Right atrium auricular region (tissue), 2 donors: ENCODE results near the gene EDIL3. TPM values are rescaled to one million over a fixed set of nuclear protein-coding genes. Genes with fewer than 3 reads are reported as not detected.

Source experiments
- DNase-seq: peaks from one replicate; pipeline ENCODE4 v3.0.0-alpha.2; 2019; ENCODE audit warnings: low spot score
- H3K27ac ChIP-seq, 2 donors: fragments of 200-600 bp; sonication (generic); 1 replicate in 1 of 2; 2 replicates in 1 of 2; pipeline ENCODE4 v1.5.1; 2016 to 2019
- H3K27me3 ChIP-seq, 2 donors: fragments of 200-600 bp; sonication (generic); one replicate each; pipeline versions ENCODE4 v1.5.1 to v1.6.0; 2017 to 2019
- H3K36me3 ChIP-seq: fragments of 200-600 bp; sonication (generic); one replicate; pipeline ENCODE4 v1.5.1; 2016
- H3K4me1 ChIP-seq, 2 donors: fragments of 200-600 bp; sonication (generic); one replicate each; pipeline versions ENCODE4 v1.5.1 to v1.6.0; 2017 to 2019
- H3K4me3 ChIP-seq, 2 donors: fragments of 200-600 bp; sonication (generic); 1 replicate in 1 of 2; 2 replicates in 1 of 2; pipeline ENCODE4 v1.5.1; 2017 to 2019; ENCODE audit warnings: mild to moderate bottlenecking in 1 of 2, moderate library complexity in 1 of 2
- H3K9me3 ChIP-seq, 2 donors: fragments of 200-600 bp; sonication (generic); one replicate each; pipeline ENCODE4 v1.5.1; 2019
- total RNA-seq, 2 donors: library from RNA; depleted of rRNA; stranded (reverse); fragments of >200 nt; gene quantifications; one replicate each; pipeline ENCODE4 v1.1.0, GENCODE V29; 2016
- TF ChIP-seq, protein P1 (sequence below), 2 donors: fragments of 200-600 bp; sonication (generic); IDR thresholded peaks; one replicate each; pipeline ENCODE4 v1.5.1; 2019; ENCODE audit warnings: antibody characterized with exemption in 2 of 2

Gene EDIL3
- total RNA-seq, 2 donors from 2014 or later = 9.0 to 10.8 TPM

- TF ChIP-seq, protein P1, sequence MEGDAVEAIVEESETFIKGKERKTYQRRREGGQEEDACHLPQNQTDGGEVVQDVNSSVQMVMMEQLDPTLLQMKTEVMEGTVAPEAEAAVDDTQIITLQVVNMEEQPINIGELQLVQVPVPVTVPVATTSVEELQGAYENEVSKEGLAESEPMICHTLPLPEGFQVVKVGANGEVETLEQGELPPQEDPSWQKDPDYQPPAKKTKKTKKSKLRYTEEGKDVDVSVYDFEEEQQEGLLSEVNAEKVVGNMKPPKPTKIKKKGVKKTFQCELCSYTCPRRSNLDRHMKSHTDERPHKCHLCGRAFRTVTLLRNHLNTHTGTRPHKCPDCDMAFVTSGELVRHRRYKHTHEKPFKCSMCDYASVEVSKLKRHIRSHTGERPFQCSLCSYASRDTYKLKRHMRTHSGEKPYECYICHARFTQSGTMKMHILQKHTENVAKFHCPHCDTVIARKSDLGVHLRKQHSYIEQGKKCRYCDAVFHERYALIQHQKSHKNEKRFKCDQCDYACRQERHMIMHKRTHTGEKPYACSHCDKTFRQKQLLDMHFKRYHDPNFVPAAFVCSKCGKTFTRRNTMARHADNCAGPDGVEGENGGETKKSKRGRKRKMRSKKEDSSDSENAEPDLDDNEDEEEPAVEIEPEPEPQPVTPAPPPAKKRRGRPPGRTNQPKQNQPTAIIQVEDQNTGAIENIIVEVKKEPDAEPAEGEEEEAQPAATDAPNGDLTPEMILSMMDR (IDR thresholded peaks at IDR 0.05) = no peak
- Histone ChIP-seq H3K9me3 (no peaks in the 10 kb centered on the region), H3K36me3 (no peaks in the 10 kb centered on the region), H3K4me1 (no peaks in the 10 kb centered on the region), H3K4me3 (no peak overlapping the region), H3K27ac (no peak overlapping the region), H3K27me3 (no peaks in the 10 kb centered on the region)
- no peak for DNase-seq
Measured at GRCh38 chr5:84072339-84072738, 312.3 kb downstream of the EDIL3 start.

DNA sequence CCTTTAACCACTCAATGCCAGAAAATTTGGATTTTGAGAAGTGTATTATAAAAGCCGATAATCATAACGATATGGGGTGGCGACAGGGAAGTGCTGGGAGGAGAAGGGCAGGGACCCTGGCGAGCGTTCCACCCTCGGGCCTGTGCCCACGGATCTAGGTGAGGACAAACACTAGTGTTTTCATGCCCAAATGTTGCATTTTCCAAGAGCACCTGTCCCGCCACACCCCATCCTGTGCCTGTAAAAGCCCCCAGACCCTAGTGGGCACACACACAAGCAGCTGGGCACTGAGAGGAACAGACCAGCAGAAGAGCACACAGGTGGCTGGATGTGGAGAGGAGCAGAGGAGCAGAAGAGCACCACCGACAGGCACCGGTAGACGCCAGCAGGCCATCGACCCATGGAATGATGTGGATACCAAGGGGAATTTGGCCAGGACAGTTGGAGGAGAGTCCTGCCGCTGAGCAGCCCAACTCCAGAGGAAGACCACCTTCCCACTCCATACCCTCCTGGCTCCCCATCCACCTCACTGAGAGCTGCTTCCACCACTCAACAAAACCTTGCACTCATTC lies 315.0 kb downstream of the EDIL3 start:
- Histone ChIP-seq H3K9me3 (no peaks in the 10 kb centered on the region), H3K27me3 (no peaks in the 10 kb centered on the region), H3K27ac (no peak overlapping the region), H3K4me1 (no peaks in the 10 kb centered on the region), H3K4me3 (no peak overlapping the region), H3K36me3 (no peaks in the 10 kb centered on the region)
- TF ChIP-seq, protein P1 (IDR thresholded peaks at IDR 0.05) = no peak
- DNase-seq = no peak

DNA sequence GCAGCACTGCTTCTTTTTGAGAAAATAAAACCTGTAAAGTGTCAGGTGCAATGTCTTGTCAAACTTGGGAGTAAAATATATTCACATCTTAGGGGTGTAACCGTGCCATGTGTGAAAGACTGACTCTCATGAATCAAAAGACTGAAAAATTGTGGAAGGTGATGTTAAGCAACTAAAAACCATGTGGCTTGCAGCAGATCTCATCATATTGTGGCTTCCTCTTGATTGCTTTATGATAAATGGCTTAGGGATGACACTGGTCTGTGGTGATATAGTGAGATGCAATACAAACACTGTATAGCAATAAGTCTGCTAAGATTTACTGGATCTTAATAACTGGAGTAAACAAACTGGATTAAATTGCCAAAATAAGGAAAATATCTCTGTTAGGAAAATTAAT lies 321.6 kb downstream of the EDIL3 start:
- H3K27me3 ChIP-seq = no peaks in the 10 kb centered on the region
- no peak overlapping the region for H3K27ac ChIP-seq
- no peaks in the 10 kb centered on the region for H3K9me3 ChIP-seq
- no peak for DNase-seq
- no peak overlapping the region for H3K4me3 ChIP-seq
- TF ChIP-seq, protein P1 (IDR thresholded peaks at IDR 0.05) = no peak
- no peaks in the 10 kb centered on the region for H3K4me1 ChIP-seq
- H3K36me3 ChIP-seq = no peaks in the 10 kb centered on the region

GRCh38 chr5:84059672-84060071 lies 325.0 kb downstream of the EDIL3 start:
- Histone ChIP-seq H3K27me3 (no peaks in the 10 kb centered on the region), H3K4me3 (no peak overlapping the region), H3K9me3 (peaks cover 0 to 3% of the 10 kb centered on the region in 2 donors), H3K27ac (no peak overlapping the region), H3K4me1 (no peaks in the 10 kb centered on the region), H3K36me3 (no peaks in the 10 kb centered on the region)
- DNase-seq = no peak
- TF ChIP-seq, protein P1 (IDR thresholded peaks at IDR 0.05) = no peak

- H3K27me3 ChIP-seq = no peaks in the 10 kb centered on the region
- H3K4me1 ChIP-seq = no peaks in the 10 kb centered on the region
- H3K9me3 ChIP-seq = peaks cover 0 to 3% of the 10 kb centered on the region in 2 donors
- DNase-seq = no peak
- TF ChIP-seq, protein P1 (IDR thresholded peaks at IDR 0.05) = no peak
- H3K4me3 ChIP-seq = no peak overlapping the region
- H3K36me3 ChIP-seq = no peaks in the 10 kb centered on the region
- H3K27ac ChIP-seq = no peak overlapping the region
Measured at GRCh38 chr5:84058561-84058960, 326.1 kb downstream of the EDIL3 start.

- TF ChIP-seq, protein P1 (IDR thresholded peaks at IDR 0.05) = no peak
- Histone ChIP-seq H3K4me1 (no peaks in the 10 kb centered on the region), H3K36me3 (no peaks in the 10 kb centered on the region), H3K27ac (no peak overlapping the region), H3K4me3 (no peak overlapping the region), H3K9me3 (peaks cover 0 to 3% of the 10 kb centered on the region in 2 donors), H3K27me3 (no peaks in the 10 kb centered on the region)
- DNase-seq = no peak
Measured at GRCh38 chr5:84057211-84057610, 327.5 kb downstream of the EDIL3 start.
